HG03025 (cell line): Measurements from ENCODE around the gene ANKRD11.
"Not testable (repeated sequence)": the region's sequence is repeated elsewhere in the genome, so short reads cannot be mapped to it uniquely, and the experiment has no call there.

Source experiments
- ATAC-seq: cut with Tn5 transposase; IDR thresholded peaks from one replicate; pipeline ENCODE4 v1.9.1; 2021; ENCODE audit warnings: mild to moderate bottlenecking, moderate library complexity; ENCODE audit not compliant: unreplicated experiment, low FRiP score

ANKRD11 gene

DNA sequence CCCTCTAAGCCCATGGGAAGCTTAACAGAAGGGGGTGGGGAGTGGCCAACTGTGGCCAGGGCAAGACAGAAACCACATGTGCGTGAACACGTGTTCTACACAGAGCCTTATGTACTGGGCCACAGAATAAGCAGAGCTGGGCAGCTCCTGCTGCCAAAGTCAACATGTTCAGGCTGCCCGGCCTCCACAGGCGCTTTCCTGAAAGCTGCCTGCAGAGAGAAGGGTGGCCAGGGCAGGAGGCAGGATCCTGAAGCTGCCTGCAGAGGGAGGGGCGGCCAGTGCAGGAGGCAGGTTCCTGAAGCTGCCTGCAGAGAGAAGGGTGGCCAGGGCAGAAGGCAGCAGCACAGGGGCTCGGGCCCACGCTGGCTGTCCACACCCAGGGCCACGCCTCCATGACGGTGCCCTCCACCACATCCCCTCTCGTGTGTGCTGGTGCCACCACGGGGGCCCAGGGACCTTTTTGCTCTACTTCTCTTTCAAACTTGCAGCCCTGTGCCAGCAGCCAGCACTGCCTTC is 79.5 kb downstream of the ANKRD11 start:
- ATAC-seq: no peak

- no peak for ATAC-seq
Measured at GRCh38 chr16:89410322-89410721, 80.0 kb downstream of the ANKRD11 start.

DNA sequence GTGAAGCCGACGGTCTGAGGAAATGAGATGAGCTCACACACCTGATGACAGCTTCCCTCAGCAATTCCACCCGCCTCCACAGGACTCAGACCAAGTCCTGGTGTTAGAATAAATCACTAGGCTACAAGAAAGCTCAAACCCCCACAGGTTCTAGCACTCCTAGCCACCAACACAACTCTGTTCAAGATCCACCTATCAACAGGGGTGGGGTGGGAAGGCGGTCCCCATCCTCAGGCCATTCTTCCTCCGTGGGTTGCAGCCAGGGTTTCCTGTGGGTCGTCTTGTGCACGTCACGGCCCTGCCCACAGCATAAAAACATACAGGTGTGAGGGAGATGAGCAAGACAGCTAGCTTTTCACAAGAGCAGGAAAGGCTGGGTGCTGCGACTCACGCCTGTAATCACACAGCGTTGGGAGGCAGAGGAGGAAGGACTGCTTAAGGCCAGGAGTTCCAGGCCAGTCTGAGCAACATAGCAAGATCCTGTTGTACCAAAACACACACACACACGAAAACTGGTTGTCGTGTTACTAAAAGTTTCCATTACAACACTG is 81.1 kb downstream of the ANKRD11 start:
- no peak for ATAC-seq

DNA sequence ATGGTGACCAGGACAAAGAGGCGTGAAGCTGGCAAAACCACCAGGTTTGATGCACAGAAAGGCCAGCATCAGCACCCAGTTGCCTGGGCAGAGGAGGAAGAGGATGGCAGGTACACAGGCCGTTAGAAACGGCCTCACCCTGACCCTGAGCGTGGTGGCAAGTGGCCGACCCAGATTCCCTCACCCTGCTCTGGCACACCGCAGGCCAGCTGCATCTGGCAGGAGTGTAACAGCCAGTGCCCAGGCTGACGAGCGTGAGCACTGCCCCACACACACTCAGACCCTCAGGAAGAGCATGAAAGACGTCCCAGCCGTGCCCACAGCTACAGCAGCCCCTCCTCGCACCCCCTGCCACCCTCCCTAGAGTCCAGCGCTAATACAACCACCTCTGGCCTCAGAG is 82.0 kb downstream of the ANKRD11 start:
- ATAC-seq: no peak

- ATAC-seq: no peak
Measured at GRCh38 chr16:89407925-89408300, 82.4 kb downstream of the ANKRD11 start.

DNA sequence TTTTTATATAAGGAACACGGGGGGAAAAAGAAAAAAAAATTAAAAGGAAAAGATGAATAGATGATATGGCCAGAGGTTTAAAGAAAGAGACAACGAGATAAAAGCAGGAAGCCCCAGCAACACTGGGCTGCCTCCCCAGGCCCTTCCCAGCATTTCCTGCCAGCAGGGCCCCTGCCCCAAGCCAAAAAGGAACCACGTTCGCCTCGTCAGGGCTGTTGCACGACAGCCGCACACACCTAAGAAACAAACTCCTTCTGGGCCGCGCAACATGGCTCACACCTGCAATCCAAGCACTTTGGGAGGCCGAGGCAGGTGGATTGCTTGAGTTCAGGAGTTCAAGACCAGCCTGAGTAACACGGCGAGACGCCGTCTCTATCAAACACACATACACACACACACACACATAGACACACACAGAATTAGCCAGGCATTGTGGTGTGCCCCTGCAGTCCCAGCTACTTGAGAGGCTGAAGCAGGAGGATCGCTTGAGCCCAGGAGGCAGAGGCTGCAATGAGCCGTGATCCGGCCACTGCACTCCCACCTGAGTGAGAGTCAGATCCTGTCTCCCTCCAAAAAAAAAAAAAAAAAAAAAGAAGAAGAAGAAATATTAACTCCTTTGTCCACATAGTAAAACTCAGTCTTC is 83.0 kb downstream of the ANKRD11 start:
- ATAC-seq: no peak

DNA sequence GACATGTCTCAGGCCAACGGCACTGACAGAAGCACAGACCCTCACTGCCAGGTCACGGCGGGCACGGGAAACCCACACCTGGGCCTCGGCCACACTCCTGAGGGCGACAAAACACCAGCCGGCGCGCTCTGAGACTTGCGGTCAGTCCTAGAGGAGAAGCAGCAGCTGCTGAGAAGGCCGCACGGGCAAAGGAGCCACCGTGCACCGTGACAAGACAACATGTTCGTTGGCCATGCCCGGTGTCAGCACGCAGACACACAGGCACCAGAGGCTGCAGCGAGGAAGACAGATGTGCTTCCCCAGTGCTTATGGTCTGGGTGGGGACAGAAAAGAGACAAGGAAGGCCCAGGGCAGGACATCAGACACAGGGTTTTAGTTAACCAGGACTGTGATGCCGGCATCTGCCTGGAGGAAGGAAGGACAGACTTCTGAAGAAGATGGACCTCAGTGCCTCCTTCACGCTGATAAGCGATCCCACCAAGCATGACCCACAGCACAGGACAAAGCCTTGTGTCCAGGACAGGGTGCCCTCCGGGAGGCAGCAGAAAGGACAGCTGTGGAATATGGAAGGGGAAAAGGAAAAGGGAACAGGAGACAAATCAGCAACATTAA is 84.0 kb downstream of the ANKRD11 start:
- ATAC-seq: no peak

DNA sequence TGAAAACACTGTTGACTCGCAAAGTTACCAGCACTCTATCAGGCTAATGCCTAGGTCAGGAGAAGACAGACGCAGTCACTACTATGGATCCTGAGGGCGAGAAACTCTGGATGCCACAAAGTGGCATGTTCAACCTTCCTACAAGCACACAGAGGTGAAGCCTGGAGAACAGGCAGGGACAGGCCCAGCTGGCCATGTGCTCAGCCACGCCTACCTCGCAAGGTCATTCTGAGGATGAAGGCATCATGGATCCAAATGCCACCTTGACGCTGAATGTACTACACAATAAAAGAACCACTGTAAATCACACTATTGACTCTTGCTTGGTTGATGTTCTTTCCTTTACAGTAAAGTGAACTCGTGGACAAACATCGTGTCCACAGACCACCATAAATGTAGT is 85.8 kb downstream of the ANKRD11 start:
- no peak for ATAC-seq

DNA sequence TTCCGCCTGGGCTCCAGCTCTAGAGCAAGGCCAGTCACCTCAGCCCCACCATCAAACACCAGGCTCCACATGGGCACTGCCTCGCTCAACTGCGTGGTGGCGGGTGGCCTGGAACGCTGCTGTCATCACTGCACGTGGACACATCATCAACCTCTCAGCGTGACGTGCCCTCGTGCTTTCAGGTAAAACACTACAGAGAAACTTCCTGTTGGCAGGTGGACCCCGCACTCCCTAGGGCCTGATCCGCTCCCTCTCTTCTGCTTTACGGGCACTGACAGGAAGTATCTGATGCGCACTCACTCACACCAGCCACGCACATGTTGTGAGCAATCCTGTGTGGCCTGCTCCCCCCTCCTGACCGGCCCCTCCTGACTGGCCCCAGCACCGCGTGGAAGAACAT is 87.4 kb downstream of the ANKRD11 start:
- no peak for ATAC-seq

DNA sequence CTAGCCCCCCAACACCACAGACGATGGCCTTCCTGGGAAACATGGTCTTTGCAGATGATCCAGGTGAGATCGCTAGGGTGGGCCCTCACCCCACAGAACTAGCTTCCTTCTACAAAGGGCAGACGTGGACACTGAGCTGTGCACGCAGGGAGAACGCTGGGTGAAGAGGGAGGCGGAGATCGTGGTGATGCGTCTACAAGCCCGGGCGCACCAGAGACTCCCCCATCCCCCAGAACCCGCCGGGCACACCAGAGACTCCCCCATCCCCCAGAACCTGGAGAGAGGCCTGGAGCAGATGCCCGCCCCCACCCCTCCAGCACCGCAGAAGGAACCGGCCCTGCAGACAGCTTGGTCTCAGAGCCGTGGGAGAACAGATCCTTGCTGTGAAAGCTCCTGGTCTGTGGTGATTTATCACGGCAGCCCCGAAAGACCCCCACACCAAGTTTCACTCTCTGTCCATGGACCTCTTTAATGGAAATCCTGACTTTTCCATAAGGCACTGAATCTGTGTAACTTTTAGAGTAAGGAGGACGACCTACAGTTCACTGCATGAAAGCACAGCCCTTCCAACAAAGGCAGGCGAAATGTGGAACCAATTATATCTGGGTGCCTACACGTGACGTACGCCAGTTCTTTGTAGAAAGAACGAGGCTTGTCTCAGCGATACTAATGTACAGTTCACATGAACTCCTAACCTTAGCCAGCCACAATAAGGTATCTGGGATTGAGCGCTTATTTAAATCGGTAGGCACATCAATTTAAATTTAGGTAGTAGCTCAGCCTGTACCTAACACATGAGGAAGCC is 88.5 kb downstream of the ANKRD11 start:
- ATAC-seq: no peak

DNA sequence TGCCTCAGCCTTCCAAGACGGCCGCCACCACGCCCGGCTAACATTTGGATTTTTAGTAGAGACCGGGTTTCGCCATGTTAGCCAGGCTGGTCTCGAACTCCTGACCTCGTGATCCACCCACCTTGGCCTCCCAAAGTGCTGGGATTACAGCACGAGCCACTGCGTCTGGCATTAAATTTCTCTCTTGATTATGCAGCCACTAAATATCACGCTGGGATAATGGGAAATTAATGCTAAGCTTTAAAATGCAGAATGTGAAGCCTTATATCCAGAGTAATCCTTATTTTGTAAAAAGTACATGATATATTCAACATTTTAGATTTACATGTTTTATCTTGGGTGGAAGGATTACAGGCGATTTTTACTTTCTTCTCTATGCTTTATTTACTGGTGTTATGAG is 89.2 kb downstream of the ANKRD11 start:
- ATAC-seq: no peak

DNA sequence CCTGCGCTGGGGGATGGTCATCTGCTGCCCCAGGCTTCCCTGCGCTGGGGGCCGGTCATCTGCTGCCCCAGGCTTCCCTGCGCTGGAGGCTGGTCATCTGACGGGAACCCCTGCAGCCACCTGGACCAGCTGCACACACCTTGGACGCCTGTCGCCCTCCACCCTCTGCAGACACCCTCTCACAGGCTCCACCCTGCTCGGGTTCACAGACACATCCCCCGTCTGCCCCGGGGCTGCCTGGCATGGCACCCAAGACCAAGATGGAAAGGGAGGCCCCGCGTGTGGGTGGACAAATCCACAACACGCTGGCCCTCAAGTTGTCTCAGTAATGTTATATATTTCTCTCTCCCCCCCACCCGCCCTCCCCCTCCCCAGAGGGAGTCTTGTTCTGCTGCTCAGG is 89.6 kb downstream of the ANKRD11 start:
- ATAC-seq: no peak

DNA sequence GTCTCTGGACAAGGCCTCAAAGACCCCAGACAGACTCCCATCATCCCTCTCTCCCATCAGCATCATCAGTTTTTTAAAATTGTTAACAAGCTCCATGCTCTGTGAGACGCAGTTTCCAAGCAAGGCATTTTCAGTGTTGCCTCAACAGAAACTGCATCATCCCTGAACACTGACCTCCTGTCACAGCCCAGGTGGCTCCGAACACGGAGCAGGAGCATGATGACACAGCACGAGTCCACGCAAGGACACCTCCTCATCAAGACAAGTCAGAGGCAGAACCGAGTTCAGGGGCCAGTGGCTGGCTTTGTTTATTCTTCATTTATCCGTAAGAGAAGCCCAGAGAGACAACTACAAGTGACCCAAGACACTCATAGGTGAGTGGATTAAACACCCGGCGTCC is 91.4 kb downstream of the ANKRD11 start:
- no peak for ATAC-seq

DNA sequence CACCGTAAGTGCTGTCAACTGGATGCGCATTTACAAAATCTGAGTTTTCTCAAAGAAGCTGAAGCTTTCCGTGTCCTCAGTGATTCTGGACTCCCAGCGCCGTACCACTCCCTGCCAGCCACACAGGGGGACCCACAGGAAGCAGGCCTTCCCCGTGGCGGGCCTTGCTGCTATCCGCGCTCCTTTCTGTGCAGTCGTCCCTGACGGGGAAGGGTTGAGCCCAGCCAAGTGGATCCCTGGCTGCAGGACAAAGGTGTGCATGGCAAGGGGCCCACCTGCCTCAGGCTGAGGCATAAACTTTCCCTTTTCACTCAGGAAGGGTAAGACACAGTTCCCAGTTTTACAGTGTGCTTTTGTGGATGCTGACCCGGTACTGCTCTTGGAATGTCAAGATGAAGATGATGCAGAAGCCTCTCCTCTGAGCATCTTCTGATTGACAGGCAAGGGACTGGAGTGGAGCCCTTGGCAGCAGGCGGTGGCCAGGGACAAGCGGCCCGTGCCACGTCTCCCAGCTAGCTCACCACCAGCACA is 93.0 kb downstream of the ANKRD11 start:
- ATAC-seq: no peak

DNA sequence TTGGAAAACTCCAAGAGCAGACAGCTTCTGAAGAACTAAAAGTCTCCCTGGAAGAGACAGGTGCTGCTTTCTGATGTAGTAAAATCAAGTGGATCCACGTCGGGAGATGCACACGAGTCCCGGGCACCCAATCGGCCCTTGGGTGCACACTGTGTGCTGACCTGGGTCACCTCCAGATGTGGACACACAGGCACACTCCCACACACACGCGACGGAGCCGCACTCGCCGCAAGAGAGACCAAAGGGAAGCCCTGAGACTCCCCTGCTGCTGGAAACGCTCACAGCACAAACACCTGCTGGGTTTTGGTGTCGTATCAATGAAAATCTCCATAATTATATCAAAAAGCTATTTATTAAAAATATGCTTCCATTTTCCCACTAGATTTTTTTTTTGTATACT is 94.2 kb downstream of the ANKRD11 start:
- no peak for ATAC-seq

DNA sequence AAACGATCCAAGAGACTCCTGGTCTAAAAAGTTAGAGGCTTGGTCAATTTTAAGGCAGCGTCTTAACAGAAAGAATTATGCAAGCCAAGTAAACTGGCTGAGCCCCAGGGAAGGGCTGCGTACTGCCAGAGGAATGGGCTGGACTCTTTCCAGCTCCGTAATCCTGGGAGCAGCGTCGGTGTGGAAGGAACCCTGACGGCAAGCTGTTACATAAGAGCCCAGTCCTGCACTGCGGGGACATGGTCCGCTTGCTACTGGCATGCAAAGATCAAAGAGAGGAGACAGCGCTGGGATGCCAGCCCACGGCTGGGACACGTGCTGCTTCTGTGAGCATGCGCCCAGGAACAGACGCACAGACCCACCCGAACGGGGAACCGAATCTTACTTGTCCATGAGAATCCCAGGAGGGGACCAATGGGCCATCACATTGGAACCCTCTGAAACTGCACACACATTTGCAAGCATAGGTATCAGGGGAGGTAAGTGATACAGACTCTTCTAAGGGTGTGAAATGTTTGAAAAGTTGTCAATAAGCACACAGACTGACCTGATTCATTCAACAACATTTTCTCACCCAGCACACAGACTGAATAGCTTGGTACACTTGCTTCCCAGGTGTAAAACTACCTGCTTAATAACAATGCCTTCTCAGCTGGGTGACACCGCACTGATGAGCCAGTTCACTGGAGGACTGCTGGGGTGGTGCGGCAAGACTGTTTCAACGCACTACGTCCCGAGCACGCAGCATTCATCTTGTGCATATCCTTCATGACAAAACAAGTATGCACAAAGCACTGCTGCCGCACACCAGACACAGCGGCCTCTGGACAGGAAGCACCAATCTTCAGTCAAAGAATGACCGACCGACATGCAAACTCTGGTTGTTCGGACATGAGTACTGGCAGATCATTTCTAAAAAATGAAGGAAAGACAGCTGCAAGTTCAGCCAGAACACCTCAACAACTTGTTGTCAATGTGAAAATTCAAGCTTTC is 94.9 kb downstream of the ANKRD11 start:
- ATAC-seq: no peak

- no peak for ATAC-seq
Measured at GRCh38 chr16:89393738-89394406, 96.5 kb downstream of the ANKRD11 start.

GRCh38 chr16:89392881-89393737 is 97.3 kb downstream of the ANKRD11 start:
- no peak for ATAC-seq

- ATAC-seq: not testable (repeated sequence)
Measured at GRCh38 chr16:89390224-89390583, 100.2 kb downstream of the ANKRD11 start.
